Loucy (cell line): Measurements from ENCODE around the gene CD320.

Experiments used
- H2AFZ ChIP-seq: fragments of 200-600 bp; sonication (generic); 2 replicates; pipeline ENCODE4 v1.6.0; 2016; ENCODE audit warnings: antibody characterized with exemption, mild to moderate bottlenecking, low read length, moderate library complexity
- H3F3A ChIP-seq: fragments of 200-600 bp; 2 replicates; pipeline ENCODE4 v1.6.0; 2016; ENCODE audit warnings: antibody characterized with exemption, low read depth, mild to moderate bottlenecking
- H3K27me3 ChIP-seq: fragments of 200-600 bp; sonication (generic); 2 replicates; pipeline ENCODE4 v1.6.1; 2014; ENCODE audit warnings: low read length, mild to moderate bottlenecking; ENCODE audit not compliant: insufficient read depth, poor library complexity, severe bottlenecking
- H3K36me3 ChIP-seq: fragments of 200-600 bp; sonication (generic); 2 replicates; pipeline ENCODE4 v1.6.1; 2016; ENCODE audit warnings: low read length; ENCODE audit not compliant: insufficient read depth
- H3K4me1 ChIP-seq: fragments of 200-600 bp; sonication (generic); 2 replicates; pipeline ENCODE4 v1.5.1; 2014; ENCODE audit warnings: low read length, mild to moderate bottlenecking; ENCODE audit not compliant: insufficient read depth, poor library complexity, severe bottlenecking
- H3K4me2 ChIP-seq: fragments of 200-600 bp; sonication (generic); 2 replicates; pipeline ENCODE4 v1.6.0; 2014; ENCODE audit warnings: antibody characterized with exemption, low read length, low read depth, mild to moderate bottlenecking; ENCODE audit not compliant: poor library complexity, severe bottlenecking
- H3K4me3 ChIP-seq: fragments of 200-600 bp; sonication (generic); 2 replicates; pipeline ENCODE4 v1.5.1; 2014; ENCODE audit warnings: low read length, mild to moderate bottlenecking, mixed read lengths; ENCODE audit not compliant: poor library complexity, severe bottlenecking
- H3K79me2 ChIP-seq: fragments of 200-600 bp; sonication (generic); 2 replicates; pipeline ENCODE4 v1.6.1; 2014; ENCODE audit warnings: low read length; ENCODE audit not compliant: insufficient read depth
- H3K9ac ChIP-seq: fragments of 200-600 bp; sonication (generic); 2 replicates; pipeline ENCODE4 v1.6.0; 2014; ENCODE audit warnings: mild to moderate bottlenecking, low read depth, low read length, moderate library complexity; ENCODE audit not compliant: poor library complexity, severe bottlenecking
- H3K9me2 ChIP-seq: fragments of 200-600 bp; sonication (generic); replicated peaks from 2 replicates; pipeline ENCODE4 v1.6.1; 2016; ENCODE audit warnings: low read depth, low read length, mixed read lengths
- H3K9me3 ChIP-seq: fragments of 200-600 bp; sonication (generic); 2 replicates; pipeline ENCODE4 v1.6.1; 2014; ENCODE audit warnings: mild to moderate bottlenecking, antibody characterized with exemption, low read length, low read depth; ENCODE audit not compliant: insufficient read depth
- H4K20me1 ChIP-seq: fragments of 200-600 bp; sonication (generic); 2 replicates; pipeline ENCODE4 v1.6.0; 2014; ENCODE audit warnings: antibody characterized with exemption, low read length, mild to moderate bottlenecking; ENCODE audit not compliant: insufficient read depth, poor library complexity, severe bottlenecking
- EZH2phosphoT487 ChIP-seq: fragments of 200-600 bp; IDR thresholded peaks from 2 replicates; pipeline ENCODE4 v1.6.1; 2018; ENCODE audit warnings: antibody characterized with exemption, mild to moderate bottlenecking, moderate library complexity, borderline replicate concordance
- TF ChIP-seq, protein P1 (sequence below): fragments of 200-600 bp; sonication (generic); conservative IDR thresholded peaks from 2 replicates; pipeline ENCODE4 v1.5.1; 2014; ENCODE audit warnings: mild to moderate bottlenecking, antibody characterized with exemption, low read length

CD320 gene

DNA sequence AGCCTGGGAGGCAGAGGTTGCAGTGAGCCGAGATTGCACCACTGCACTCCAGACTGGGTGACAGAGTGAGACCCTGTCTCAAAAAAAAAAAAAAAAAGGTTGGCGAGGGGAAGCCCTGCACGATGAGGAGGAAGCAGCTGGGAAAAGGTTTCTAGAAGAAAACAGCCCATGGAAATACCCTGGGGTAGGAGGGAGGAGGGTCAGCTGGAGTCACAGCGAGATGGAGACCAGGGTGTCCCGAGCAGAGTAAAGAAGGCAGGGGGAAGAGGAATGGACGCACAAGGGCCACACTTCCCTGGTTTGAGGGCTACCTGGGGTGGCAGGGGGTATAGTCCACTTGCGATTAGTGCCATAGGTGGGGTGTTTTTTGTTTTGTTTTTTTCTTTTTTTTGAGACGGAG, 28.5 kb upstream of the CD320 start:
- Histone ChIP-seq H3F3A (no peaks in the 10 kb centered on the region), H3K4me3 (no peak overlapping the region), H3K4me1 (no peaks in the 10 kb centered on the region), H3K36me3 (no peaks in the 10 kb centered on the region), H3K9ac (no peak overlapping the region), H3K79me2 (no peaks in the 10 kb centered on the region), H3K4me2 (no peak overlapping the region), H3K9me3 (no peaks in the 10 kb centered on the region), H2AFZ (no peak overlapping the region), H3K27me3 (no peaks in the 10 kb centered on the region), H4K20me1 (no peaks in the 10 kb centered on the region), H3K9me2 (no peaks in the 10 kb centered on the region)
- no peak for TF ChIP-seq EZH2phosphoT487
- TF ChIP-seq, protein P1, sequence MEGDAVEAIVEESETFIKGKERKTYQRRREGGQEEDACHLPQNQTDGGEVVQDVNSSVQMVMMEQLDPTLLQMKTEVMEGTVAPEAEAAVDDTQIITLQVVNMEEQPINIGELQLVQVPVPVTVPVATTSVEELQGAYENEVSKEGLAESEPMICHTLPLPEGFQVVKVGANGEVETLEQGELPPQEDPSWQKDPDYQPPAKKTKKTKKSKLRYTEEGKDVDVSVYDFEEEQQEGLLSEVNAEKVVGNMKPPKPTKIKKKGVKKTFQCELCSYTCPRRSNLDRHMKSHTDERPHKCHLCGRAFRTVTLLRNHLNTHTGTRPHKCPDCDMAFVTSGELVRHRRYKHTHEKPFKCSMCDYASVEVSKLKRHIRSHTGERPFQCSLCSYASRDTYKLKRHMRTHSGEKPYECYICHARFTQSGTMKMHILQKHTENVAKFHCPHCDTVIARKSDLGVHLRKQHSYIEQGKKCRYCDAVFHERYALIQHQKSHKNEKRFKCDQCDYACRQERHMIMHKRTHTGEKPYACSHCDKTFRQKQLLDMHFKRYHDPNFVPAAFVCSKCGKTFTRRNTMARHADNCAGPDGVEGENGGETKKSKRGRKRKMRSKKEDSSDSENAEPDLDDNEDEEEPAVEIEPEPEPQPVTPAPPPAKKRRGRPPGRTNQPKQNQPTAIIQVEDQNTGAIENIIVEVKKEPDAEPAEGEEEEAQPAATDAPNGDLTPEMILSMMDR = no peak

DNA sequence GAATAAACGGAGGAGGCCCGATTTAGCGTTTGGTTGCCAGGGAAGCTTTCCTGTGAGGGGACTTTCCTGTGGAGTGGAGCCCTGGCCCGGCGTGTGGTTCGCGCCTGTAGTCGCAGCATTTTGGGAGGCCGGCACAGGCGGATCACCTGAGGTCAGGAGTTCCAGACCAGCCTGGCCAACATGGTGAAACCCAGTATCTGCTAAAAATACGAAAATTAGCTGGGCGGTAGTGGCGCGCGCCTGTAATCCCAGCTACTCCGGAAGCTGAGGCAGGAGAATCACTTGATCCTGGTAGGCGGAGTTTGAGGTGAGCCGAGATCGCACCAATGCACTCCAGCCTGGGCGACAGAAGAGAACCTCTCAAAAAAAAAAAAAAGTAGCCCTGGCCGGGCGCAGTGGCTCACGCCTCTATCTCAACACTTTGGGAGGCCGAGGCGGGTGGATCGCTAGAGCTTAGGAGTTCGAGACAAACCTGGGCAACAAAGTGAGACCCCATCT, 28.0 kb upstream of the CD320 start:
- H3K4me3 ChIP-seq = no peak overlapping the region
- no peaks in the 10 kb centered on the region for H3K79me2 ChIP-seq
- H4K20me1 ChIP-seq = no peaks in the 10 kb centered on the region
- H3K4me2 ChIP-seq = no peak overlapping the region
- TF ChIP-seq, protein P1 = no peak
- no peak for TF ChIP-seq EZH2phosphoT487
- H3K27me3 ChIP-seq = no peaks in the 10 kb centered on the region
- H3K4me1 ChIP-seq = no peaks in the 10 kb centered on the region
- H3K9ac ChIP-seq = no peak overlapping the region
- H3K9me2 ChIP-seq = no peaks in the 10 kb centered on the region
- H3K9me3 ChIP-seq = no peaks in the 10 kb centered on the region
- H3K36me3 ChIP-seq = no peaks in the 10 kb centered on the region
- H3F3A ChIP-seq = no peaks in the 10 kb centered on the region
- H2AFZ ChIP-seq = no peak overlapping the region

DNA sequence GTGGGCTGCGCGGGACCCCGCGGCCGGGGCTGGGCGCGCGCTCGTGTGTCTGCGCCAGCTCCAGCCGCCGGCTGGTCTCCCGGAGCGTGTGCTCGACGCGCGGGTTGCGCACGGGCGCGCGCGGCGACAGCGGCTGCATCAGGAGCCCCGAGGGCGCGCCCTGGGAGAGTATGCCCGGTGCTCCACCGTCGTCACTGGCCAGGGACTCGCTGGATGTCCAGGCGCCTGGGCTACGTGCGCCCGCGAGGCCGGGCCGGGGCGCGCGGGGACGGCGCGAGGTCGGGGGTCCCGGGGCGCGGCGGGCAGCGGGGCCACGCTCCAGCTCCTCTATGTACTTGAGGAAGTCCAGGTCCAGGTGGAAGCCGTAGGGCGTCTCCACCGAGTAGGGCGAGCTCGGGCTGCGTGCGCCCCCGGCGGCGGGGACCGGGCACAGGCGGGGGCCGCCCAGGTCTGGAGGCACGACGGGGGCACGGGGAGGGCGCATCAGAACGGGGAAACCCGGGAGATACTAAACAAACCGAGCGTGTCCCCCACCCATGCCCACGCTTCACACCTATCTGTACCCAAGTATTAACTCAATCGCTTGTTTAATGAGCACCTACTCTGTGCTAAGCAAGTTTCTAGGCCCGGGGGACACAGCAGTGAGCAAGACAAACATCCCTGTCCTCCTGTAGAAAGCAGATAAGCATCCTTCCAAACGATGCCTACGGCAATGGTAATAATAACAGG, 27.3 kb upstream of the CD320 start:
- H3K9ac ChIP-seq = no peak overlapping the region
- H3K4me2 ChIP-seq = no peak overlapping the region
- H3K4me3 ChIP-seq = no peak overlapping the region

More for the DNA sequence above, 27.3 kb upstream of the CD320 start:
- Histone ChIP-seq H3K9me2 (no peaks in the 10 kb centered on the region), H3K79me2 (no peaks in the 10 kb centered on the region), H3K27me3 (no peaks in the 10 kb centered on the region), H3K4me1 (no peaks in the 10 kb centered on the region), H2AFZ (no peak overlapping the region), H3F3A (no peaks in the 10 kb centered on the region), H3K36me3 (no peaks in the 10 kb centered on the region), H3K9me3 (no peaks in the 10 kb centered on the region), H4K20me1 (no peaks in the 10 kb centered on the region)
- TF ChIP-seq EZH2phosphoT487 = no peak
- TF ChIP-seq, protein P1 = no peak
